Measurements from ENCODE around the gene FAM219B.

FAM219B gene

DNA sequence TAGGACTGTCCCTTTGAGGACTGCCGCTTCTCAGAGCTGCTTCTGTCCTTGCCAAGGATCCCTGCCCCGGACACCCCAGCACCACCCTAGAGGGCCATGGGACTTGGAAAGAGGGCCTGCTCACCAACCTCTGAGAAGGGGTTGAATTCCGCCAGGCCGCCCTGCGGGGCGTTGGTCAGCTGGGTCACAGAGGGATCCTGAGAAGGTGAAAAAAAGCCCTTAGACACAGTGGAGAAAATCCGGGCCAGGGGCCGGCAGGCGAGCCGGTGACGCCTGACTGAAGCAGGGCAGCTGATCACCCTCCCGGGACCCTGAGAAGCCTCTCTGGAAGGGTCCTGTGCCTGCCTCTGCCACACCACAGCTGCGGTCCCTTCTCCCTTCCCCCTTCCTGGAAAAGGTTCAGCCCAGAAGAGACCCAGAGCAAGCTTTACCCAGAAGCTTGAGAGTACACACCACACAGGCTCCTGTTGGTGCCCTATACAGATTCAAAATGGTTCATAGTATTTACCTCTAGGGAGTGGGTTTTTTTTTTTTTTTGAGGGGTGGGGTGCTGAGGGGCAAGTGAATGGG lies 52.1 kb downstream of the FAM219B start:
- no peak for DNase-seq (ENCODE audit: low spot score)
- TF ChIP-seq, protein P1, sequence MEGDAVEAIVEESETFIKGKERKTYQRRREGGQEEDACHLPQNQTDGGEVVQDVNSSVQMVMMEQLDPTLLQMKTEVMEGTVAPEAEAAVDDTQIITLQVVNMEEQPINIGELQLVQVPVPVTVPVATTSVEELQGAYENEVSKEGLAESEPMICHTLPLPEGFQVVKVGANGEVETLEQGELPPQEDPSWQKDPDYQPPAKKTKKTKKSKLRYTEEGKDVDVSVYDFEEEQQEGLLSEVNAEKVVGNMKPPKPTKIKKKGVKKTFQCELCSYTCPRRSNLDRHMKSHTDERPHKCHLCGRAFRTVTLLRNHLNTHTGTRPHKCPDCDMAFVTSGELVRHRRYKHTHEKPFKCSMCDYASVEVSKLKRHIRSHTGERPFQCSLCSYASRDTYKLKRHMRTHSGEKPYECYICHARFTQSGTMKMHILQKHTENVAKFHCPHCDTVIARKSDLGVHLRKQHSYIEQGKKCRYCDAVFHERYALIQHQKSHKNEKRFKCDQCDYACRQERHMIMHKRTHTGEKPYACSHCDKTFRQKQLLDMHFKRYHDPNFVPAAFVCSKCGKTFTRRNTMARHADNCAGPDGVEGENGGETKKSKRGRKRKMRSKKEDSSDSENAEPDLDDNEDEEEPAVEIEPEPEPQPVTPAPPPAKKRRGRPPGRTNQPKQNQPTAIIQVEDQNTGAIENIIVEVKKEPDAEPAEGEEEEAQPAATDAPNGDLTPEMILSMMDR (IDR thresholded peaks at IDR 0.05; ENCODE audit: extremely low read depth, missing control alignments): no peak

DNA sequence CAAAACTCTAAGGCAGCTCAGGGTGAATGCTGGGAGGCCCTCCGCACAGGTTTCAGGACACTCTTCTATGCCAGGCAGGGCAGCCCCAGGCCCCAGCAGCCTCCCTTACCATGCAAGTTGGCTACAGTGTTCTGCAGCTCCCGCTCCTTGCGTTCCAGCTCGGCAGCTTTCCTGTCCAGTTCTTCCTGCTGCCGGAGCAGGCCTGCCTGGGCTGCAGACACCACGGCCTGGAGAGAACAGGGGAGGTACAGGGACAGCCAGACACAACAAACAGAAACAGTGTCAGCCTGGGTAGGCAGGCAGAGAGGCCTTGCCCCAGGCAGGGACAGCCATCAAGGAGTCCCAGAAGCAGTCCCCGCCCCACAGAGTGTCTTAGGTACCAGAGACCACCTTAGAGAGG lies 54.7 kb downstream of the FAM219B start:
- TF ChIP-seq, protein P1 (IDR thresholded peaks at IDR 0.05; ENCODE audit: extremely low read depth, missing control alignments): no peak
- no peak for DNase-seq (ENCODE audit: low spot score)

DNA sequence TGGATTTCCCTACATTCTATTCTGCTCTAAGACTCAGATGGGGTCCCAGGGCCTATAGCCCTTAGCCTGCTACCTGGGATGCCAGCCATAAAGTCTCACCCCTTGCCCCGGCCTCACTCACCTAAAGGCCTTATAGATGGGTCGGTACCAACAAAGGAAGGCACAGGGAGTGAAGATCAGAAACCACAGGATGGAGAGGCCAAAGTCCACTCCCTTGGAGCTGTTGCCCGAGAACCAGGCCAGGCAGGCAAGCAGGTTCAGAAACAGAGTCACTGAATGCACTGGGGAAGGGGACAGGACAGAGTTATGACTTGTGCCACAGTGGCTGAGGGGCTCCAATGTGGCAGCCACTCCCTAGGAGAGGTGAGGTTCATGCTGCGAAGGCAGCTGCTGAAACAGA lies 56.3 kb downstream of the FAM219B start:
- TF ChIP-seq, protein P1 (IDR thresholded peaks at IDR 0.05; ENCODE audit: extremely low read depth, missing control alignments): no peak
- no peak for DNase-seq (ENCODE audit: low spot score)
